Activated naive CD4-positive, alpha-beta T cell treated with anti-CD3 and anti-CD28 coated beads, Interleukin-2, amount 10 ng/mL, durations not matched to agents 7 days and 5 days (primary cell): ENCODE results near the gene IL1RAPL1.

Source experiments
- CTCF ChIA-PET: fragments of 350-600 bp; sonication (Branson Sonifier 250); formaldehyde crosslinking; loops from one replicate; lab custom pipeline; 2021; ENCODE audit warnings: antibody characterized with exemption; lab: Charles Lee
- DNase-seq: peaks from one replicate; pipeline ENCODE4 v3.0.0-alpha.2; 2020
- H3K27ac Mint-ChIP-seq: one replicate; pipeline ENCODE4 v1.8.0; 2021; ENCODE audit warnings: mild to moderate bottlenecking, moderate library complexity, mixed read lengths
- H3K27me3 Mint-ChIP-seq: one replicate; pipeline ENCODE4 v1.8.0; 2021; ENCODE audit warnings: mild to moderate bottlenecking, mixed read lengths
- H3K36me3 Mint-ChIP-seq: one replicate; pipeline ENCODE4 v1.8.0; 2021; ENCODE audit warnings: mixed read lengths
- H3K4me1 Mint-ChIP-seq: one replicate; pipeline ENCODE4 v1.8.0; 2021; ENCODE audit warnings: mixed read lengths
- H3K4me3 Mint-ChIP-seq: one replicate; pipeline ENCODE4 v1.8.0; 2021; ENCODE audit warnings: mild to moderate bottlenecking, moderate library complexity, mixed read lengths
- H3K9me3 Mint-ChIP-seq: one replicate; pipeline ENCODE4 v1.8.0; 2021; ENCODE audit warnings: mixed read lengths

The IL1RAPL1 gene

GRCh38 chrX:29690061-29690460 lies 1102.8 kb downstream of the IL1RAPL1 start:
- no peaks in the 10 kb centered on the region for H3K27me3 Mint-ChIP-seq
- CTCF ChIA-PET, result no interaction called here
- DNase-seq, result no peak
- H3K9me3 Mint-ChIP-seq, result no peaks in the 10 kb centered on the region
- no peak overlapping the region for H3K4me3 Mint-ChIP-seq
- H3K4me1 Mint-ChIP-seq, result no peaks in the 10 kb centered on the region
- no peak overlapping the region for H3K27ac Mint-ChIP-seq
- H3K36me3 Mint-ChIP-seq, result no peaks in the 10 kb centered on the region

GRCh38 chrX:29691044-29691443 lies 1103.8 kb downstream of the IL1RAPL1 start:
- Mint-ChIP-seq H3K36me3 (no peaks in the 10 kb centered on the region), H3K27ac (no peak overlapping the region)

GRCh38 chrX:29693912-29694311 lies 1106.7 kb downstream of the IL1RAPL1 start:
- no peaks in the 10 kb centered on the region for H3K9me3 Mint-ChIP-seq
- H3K27me3 Mint-ChIP-seq, result no peaks in the 10 kb centered on the region
- H3K4me1 Mint-ChIP-seq, result no peaks in the 10 kb centered on the region
- no peak overlapping the region for H3K27ac Mint-ChIP-seq
- CTCF ChIA-PET, result no interaction called here
- no peaks in the 10 kb centered on the region for H3K36me3 Mint-ChIP-seq
- DNase-seq, result no peak
- no peak overlapping the region for H3K4me3 Mint-ChIP-seq

More at GRCh38 chrX:29691044-29691443, 1103.8 kb downstream of the IL1RAPL1 start:
- Mint-ChIP-seq H3K27me3 (no peaks in the 10 kb centered on the region), H3K9me3 (no peaks in the 10 kb centered on the region), H3K4me1 (no peaks in the 10 kb centered on the region), H3K4me3 (no peak overlapping the region)
- CTCF ChIA-PET, result no interaction called here
- DNase-seq, result no peak

- Mint-ChIP-seq H3K4me3 (no peak overlapping the region), H3K27ac (no peak overlapping the region), H3K4me1 (no peaks in the 10 kb centered on the region), H3K9me3 (peaks cover 4% of the 10 kb centered on the region), H3K36me3 (no peaks in the 10 kb centered on the region), H3K27me3 (no peaks in the 10 kb centered on the region)
- DNase-seq, result no peak
- CTCF ChIA-PET, result no interaction called here
Observed at GRCh38 chrX:29699239-29699638, 1112.0 kb downstream of the IL1RAPL1 start.

GRCh38 chrX:29707088-29707487 lies 1119.8 kb downstream of the IL1RAPL1 start:
- peaks cover 10% of the 10 kb centered on the region for H3K9me3 Mint-ChIP-seq
- H3K36me3 Mint-ChIP-seq, result no peaks in the 10 kb centered on the region
- CTCF ChIA-PET, result no interaction called here
- H3K4me3 Mint-ChIP-seq, result no peak overlapping the region
- no peaks in the 10 kb centered on the region for H3K4me1 Mint-ChIP-seq
- H3K27ac Mint-ChIP-seq, result no peak overlapping the region
- DNase-seq, result no peak
- no peaks in the 10 kb centered on the region for H3K27me3 Mint-ChIP-seq

GRCh38 chrX:29721152-29721551 lies 1133.9 kb downstream of the IL1RAPL1 start:
- Mint-ChIP-seq H3K4me3 (no peak overlapping the region), H3K9me3 (peaks cover 4% of the 10 kb centered on the region), H3K27me3 (no peaks in the 10 kb centered on the region), H3K36me3 (no peaks in the 10 kb centered on the region), H3K27ac (no peak overlapping the region), H3K4me1 (no peaks in the 10 kb centered on the region)
- CTCF ChIA-PET, result no interaction called here
- no peak for DNase-seq

GRCh38 chrX:29724316-29724715 lies 1137.1 kb downstream of the IL1RAPL1 start:
- no peaks in the 10 kb centered on the region for H3K4me1 Mint-ChIP-seq
- no peaks in the 10 kb centered on the region for H3K27me3 Mint-ChIP-seq
- DNase-seq, result no peak
- CTCF ChIA-PET, result no interaction called here
- H3K36me3 Mint-ChIP-seq, result no peaks in the 10 kb centered on the region
- no peak overlapping the region for H3K4me3 Mint-ChIP-seq
- H3K9me3 Mint-ChIP-seq, result no peaks in the 10 kb centered on the region
- H3K27ac Mint-ChIP-seq, result no peak overlapping the region

GRCh38 chrX:29726811-29727210 lies 1139.6 kb downstream of the IL1RAPL1 start:
- DNase-seq, result no peak
- CTCF ChIA-PET, result no interaction called here
- no peaks in the 10 kb centered on the region for H3K27me3 Mint-ChIP-seq
- H3K36me3 Mint-ChIP-seq, result no peaks in the 10 kb centered on the region
- no peak overlapping the region for H3K27ac Mint-ChIP-seq
- no peaks in the 10 kb centered on the region for H3K9me3 Mint-ChIP-seq
- H3K4me1 Mint-ChIP-seq, result no peaks in the 10 kb centered on the region
- no peak overlapping the region for H3K4me3 Mint-ChIP-seq

GRCh38 chrX:29728639-29729038 lies 1141.4 kb downstream of the IL1RAPL1 start:
- Mint-ChIP-seq H3K4me1 (no peaks in the 10 kb centered on the region), H3K9me3 (no peaks in the 10 kb centered on the region), H3K36me3 (no peaks in the 10 kb centered on the region), H3K27me3 (no peaks in the 10 kb centered on the region), H3K27ac (no peak overlapping the region), H3K4me3 (no peak overlapping the region)
- CTCF ChIA-PET, result no interaction called here
- no peak for DNase-seq

GRCh38 chrX:29744966-29745365 lies 1157.7 kb downstream of the IL1RAPL1 start:
- no peaks in the 10 kb centered on the region for H3K36me3 Mint-ChIP-seq
- no peak overlapping the region for H3K27ac Mint-ChIP-seq
- no peak for DNase-seq
- no peaks in the 10 kb centered on the region for H3K4me1 Mint-ChIP-seq
- H3K9me3 Mint-ChIP-seq, result peaks cover 3% of the 10 kb centered on the region
- CTCF ChIA-PET, result no interaction called here
- H3K4me3 Mint-ChIP-seq, result no peak overlapping the region
- H3K27me3 Mint-ChIP-seq, result no peaks in the 10 kb centered on the region

- Mint-ChIP-seq H3K36me3 (no peaks in the 10 kb centered on the region), H3K4me3 (no peak overlapping the region), H3K4me1 (no peaks in the 10 kb centered on the region), H3K27me3 (no peaks in the 10 kb centered on the region), H3K9me3 (no peaks in the 10 kb centered on the region), H3K27ac (no peak overlapping the region)
- no peak for DNase-seq
- CTCF ChIA-PET, result no interaction called here
Observed at GRCh38 chrX:29746326-29746725, 1159.1 kb downstream of the IL1RAPL1 start.

- CTCF ChIA-PET, result no interaction called here
- Mint-ChIP-seq H3K27me3 (no peaks in the 10 kb centered on the region), H3K36me3 (no peaks in the 10 kb centered on the region), H3K27ac (no peak overlapping the region), H3K4me3 (no peak overlapping the region), H3K4me1 (no peaks in the 10 kb centered on the region), H3K9me3 (no peaks in the 10 kb centered on the region)
- DNase-seq, result no peak
Observed at GRCh38 chrX:29762006-29762405, 1174.8 kb downstream of the IL1RAPL1 start.

GRCh38 chrX:29775890-29776289 lies 1188.6 kb downstream of the IL1RAPL1 start:
- no peak for DNase-seq
- CTCF ChIA-PET, result no interaction called here
- no peaks in the 10 kb centered on the region for H3K36me3 Mint-ChIP-seq
- no peak overlapping the region for H3K4me3 Mint-ChIP-seq
- H3K4me1 Mint-ChIP-seq, result no peaks in the 10 kb centered on the region
- peaks cover 2% of the 10 kb centered on the region for H3K9me3 Mint-ChIP-seq
- no peak overlapping the region for H3K27ac Mint-ChIP-seq
- no peaks in the 10 kb centered on the region for H3K27me3 Mint-ChIP-seq

- DNase-seq, result no peak
- no peaks in the 10 kb centered on the region for H3K27me3 Mint-ChIP-seq
- H3K4me1 Mint-ChIP-seq, result no peaks in the 10 kb centered on the region
- CTCF ChIA-PET, result no interaction called here
- no peaks in the 10 kb centered on the region for H3K36me3 Mint-ChIP-seq
- H3K9me3 Mint-ChIP-seq, result peaks cover under 1% of the 10 kb centered on the region
- H3K4me3 Mint-ChIP-seq, result no peak overlapping the region
- H3K27ac Mint-ChIP-seq, result no peak overlapping the region
Observed at GRCh38 chrX:29787656-29788055, 1200.4 kb downstream of the IL1RAPL1 start.

GRCh38 chrX:29788991-29789699 lies 1201.9 kb downstream of the IL1RAPL1 start:
- Mint-ChIP-seq H3K27me3 (no peaks in the 10 kb centered on the region), H3K4me1 (no peaks in the 10 kb centered on the region), H3K9me3 (no peaks in the 10 kb centered on the region), H3K4me3 (no peak overlapping the region), H3K27ac (no peak overlapping the region), H3K36me3 (no peaks in the 10 kb centered on the region)
- CTCF ChIA-PET, result no interaction called here
- DNase-seq, result no peak
